HUES48 (cell line): ENCODE measurements around the gene IST1.

Experiments used
- H3K27ac ChIP-seq: one replicate; pipeline ENCODE4 v1.7.0; 2013; ENCODE audit warnings: low read depth, low read length, inconsistent platforms
- H3K27me3 ChIP-seq: 2 replicates; pipeline ENCODE4 v1.6.1; 2013; ENCODE audit warnings: mild to moderate bottlenecking, low read length; ENCODE audit not compliant: control insufficient read depth, insufficient read depth
- H3K36me3 ChIP-seq: 2 replicates; pipeline ENCODE4 v1.6.1; 2013; ENCODE audit warnings: low read length; ENCODE audit not compliant: control insufficient read depth, insufficient read depth
- H3K4me1 ChIP-seq: 2 replicates; pipeline ENCODE4 v1.6.1; 2013; ENCODE audit warnings: mild to moderate bottlenecking, low read length; ENCODE audit not compliant: control insufficient read depth, insufficient read depth
- H3K4me3 ChIP-seq: 2 replicates; pipeline ENCODE4 v1.5.1; 2013; ENCODE audit warnings: mild to moderate bottlenecking, low read depth, low read length
- H3K9ac ChIP-seq: 2 replicates; pipeline ENCODE4 v1.6.1; 2013; ENCODE audit warnings: mild to moderate bottlenecking, low read depth, low read length, moderate library complexity
- H3K9me3 ChIP-seq: 2 replicates; pipeline ENCODE4 v1.6.1; 2013; ENCODE audit warnings: low read length; ENCODE audit not compliant: control insufficient read depth, insufficient read depth

IST1 gene

DNA sequence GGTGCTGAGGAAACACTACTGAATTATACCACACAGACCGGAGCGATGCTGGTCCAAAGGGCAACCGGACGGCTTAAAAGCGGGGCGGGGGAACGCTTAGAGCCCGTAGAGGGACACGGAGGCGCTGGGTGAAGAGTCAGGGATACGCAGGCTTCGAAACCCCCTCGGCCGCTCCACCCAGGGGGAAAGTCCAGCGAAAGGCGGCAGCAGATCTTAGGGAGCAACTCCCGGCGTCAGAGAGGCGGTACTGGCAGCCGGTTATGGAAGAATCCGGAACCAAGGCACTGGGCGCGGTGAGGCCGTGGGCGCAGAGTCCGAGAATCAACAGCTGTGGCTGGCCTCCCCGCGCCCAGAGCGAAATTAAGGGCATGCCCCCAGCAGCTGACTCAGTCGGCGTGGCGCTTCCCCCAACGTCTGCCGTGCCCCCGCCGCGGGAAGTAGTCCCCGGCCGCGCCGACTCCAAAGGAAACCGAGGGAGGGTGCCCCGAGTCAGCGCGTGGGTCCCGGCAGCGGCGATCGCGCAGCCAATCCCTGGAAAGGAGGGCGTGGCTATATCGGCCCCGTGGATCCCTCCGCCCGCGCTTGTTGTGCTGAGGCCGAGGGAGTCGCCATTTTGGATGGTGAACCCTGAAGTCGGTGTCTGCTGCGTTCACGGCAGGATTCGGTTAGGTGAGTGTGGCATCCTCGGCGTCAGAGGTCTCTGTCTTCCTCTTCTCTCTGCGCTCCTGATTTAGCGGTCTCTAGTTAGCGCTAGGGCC is at the start of gene IST1:
TSS of gene IST1 (plus strand) at position 611 of the 758 bp plus-strand sequence. CDS start 20,110 bp downstream, outside the sequence.
- Histone ChIP-seq H3K4me1 (no peaks in the 10 kb centered on the region), H3K9ac (peak within 1 kb of the TSS; percentile 93), H3K9me3 (no peaks in the 10 kb centered on the region), H3K27me3 (no peaks in the 10 kb centered on the region), H3K27ac (peak within 1 kb of the TSS; percentile 95), H3K4me3 (peak within 1 kb of the TSS; percentile 96), H3K36me3 (peaks cover 6% of the 10 kb centered on the region)

DNA sequence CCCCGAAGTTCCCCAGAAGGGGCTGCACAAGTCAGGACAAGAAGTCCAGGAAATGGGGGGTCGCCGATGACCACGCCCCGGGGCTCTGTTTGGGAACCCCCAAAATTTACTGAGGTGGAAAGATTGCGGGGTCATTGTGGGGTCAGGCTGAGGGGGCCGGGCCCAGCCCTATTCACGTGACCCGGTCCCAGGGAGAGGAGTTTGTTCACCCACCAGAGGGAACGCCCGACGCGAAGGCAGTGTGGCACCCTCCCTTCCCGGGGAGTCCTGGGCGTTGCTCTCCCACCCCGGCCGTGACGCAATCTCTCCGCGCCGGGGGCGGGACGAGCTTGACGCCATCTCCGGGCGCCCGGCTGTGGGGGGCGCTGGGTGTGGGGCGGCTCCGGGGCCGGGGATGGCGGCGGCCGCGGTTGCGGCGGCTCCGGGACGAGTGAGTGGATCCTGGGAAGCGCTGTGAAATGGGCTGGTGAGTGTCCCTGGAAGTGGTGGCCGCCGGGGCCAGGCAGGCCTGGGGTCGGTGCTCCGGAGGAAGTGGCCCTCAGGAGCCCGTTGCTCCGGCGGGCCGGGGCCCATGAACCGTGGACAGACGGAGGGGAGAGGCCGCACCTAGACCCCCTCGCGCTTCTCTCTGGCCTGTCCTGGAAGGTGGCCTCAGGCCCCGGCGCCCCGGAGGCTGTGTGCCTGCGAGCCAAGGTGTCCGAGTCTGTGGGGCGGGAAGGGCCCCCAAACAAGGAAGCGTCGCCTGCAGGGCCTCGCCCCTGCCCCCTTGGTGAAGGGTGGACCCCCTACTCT is 49.5 kb upstream of the IST1 start, which contains the start of gene ATXN1L:
TSS of gene ATXN1L (plus strand) at position 338 of the 792 bp plus-strand sequence. CDS start 3,765 bp downstream, outside the sequence.
- Histone ChIP-seq H3K9me3 (no peaks in the 10 kb centered on the region), H3K27ac (peak within 1 kb of the TSS; percentile 73)

DNA sequence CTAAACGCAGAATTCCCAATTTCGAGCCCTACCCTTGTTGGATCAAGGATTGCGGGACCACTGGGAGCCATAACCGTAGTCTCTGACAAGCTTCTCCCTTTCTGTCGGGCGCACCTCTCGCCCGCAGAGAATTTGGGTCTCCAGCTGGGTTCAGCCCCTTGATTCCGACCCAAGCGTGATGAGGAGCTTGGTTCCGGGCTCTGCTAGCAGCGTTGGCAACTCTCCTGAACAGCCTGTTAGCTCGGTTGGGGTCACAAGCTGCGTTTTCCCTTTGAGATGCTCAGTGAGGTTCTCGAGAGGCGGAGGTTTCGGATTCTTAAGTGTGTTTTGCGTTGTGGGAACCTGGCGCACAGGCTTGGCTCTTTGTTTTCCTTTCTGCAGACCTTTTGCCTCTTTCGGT is 48.9 kb upstream of the IST1 start:
- peak overlapping the region; percentile 79 for H3K4me3 ChIP-seq
- peak overlapping the region; percentile 42 for H3K27ac ChIP-seq
- H3K4me1 ChIP-seq, result peaks cover 5% of the 10 kb centered on the region; the same call in 1 of the 2 replicates
- peak overlapping the region; percentile 82 for H3K9ac ChIP-seq
- peaks cover 36% of the 10 kb centered on the region for H3K36me3 ChIP-seq
- H3K27me3 ChIP-seq, result no peaks in the 10 kb centered on the region
- H3K9me3 ChIP-seq, result no peaks in the 10 kb centered on the region

More for the DNA sequence above, 49.5 kb upstream of the IST1 start, which contains the start of gene ATXN1L:
- Histone ChIP-seq H3K9ac (peak within 1 kb of the TSS; percentile 82), H3K27me3 (no peaks in the 10 kb centered on the region), H3K4me3 (peak within 1 kb of the TSS; percentile 79), H3K36me3 (peaks cover 30% of the 10 kb centered on the region), H3K4me1 (peaks cover 5% of the 10 kb centered on the region; the same call in 1 of the 2 replicates)

DNA sequence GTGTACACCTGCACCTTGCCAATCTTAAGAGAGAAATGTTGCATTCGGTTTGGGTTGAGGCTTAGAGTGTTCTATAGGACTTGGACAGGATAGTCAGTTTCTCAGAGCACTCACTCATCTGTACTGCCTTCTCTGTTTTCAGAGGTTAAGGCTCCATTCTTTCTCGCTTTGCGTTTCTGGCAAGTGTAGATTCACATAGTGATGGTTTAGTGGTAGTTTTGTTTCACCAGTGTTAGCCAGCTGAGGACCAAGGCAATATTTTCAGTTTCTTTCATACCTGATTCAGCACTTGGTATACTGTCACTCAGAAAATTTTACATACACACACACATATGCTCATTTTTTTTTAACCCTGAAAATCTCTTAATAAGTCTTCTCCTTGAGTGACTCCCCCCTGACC is 48.2 kb upstream of the IST1 start:
- Histone ChIP-seq H3K4me1 (peaks cover 5% of the 10 kb centered on the region; the same call in 1 of the 2 replicates), H3K4me3 (peak overlapping the region; percentile 79), H3K27ac (no peak overlapping the region), H3K9me3 (no peaks in the 10 kb centered on the region), H3K36me3 (peaks cover 41% of the 10 kb centered on the region), H3K27me3 (no peaks in the 10 kb centered on the region), H3K9ac (0 out of 2 replicates have a peak overlapping the region, but pooled peaks have one; percentile 82)

DNA sequence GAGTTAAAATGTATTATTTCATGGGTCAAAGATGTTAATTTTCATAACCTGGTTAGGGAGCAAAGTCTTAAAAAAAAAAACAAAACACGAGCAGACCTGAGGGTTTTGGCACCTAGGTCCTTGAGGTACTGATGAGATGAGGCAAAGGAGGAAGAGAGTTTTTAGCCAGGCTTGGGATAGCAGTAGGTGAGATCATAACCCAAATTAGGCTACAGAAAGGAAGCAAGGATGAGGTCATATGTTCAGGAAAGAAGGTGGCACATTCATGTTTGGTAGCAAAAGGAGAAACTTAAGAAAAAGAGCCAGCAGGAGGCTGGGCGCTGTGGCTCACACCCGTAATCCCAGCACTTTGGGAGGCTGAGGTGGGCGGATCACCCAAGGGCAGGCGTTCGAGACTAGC is 46.7 kb upstream of the IST1 start:
- H3K9me3 ChIP-seq, result no peaks in the 10 kb centered on the region
- H3K27ac ChIP-seq, result no peak overlapping the region
- peaks cover 5% of the 10 kb centered on the region; the same call in 1 of the 2 replicates for H3K4me1 ChIP-seq
- H3K4me3 ChIP-seq, result no peak overlapping the region
- no peaks in the 10 kb centered on the region for H3K27me3 ChIP-seq
- peaks cover 54% of the 10 kb centered on the region for H3K36me3 ChIP-seq
- H3K9ac ChIP-seq, result no peak overlapping the region

DNA sequence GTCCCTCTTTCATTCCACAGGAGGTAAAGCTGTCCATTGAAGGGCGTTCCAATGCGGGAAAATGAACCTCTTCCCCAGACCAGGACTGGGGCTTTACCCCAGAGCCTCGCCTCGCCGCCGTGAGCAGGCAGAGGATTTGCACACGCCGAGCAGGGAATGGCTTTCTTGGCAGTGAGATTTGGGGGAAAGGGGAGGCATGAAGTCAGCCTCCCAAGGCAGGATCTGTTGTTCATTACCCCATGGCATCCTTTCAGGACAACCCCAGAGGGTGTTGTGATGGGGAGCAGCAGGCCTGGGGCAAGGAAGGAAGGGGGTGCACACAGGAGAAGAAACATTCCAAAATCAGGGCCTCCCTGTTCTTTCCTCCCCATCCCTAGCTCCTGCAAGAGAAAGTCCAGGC is 43.6 kb upstream of the IST1 start:
- H3K4me1 ChIP-seq, result peaks cover 4% of the 10 kb centered on the region; the same call in 1 of the 2 replicates
- peaks cover 62% of the 10 kb centered on the region for H3K36me3 ChIP-seq
- H3K9me3 ChIP-seq, result no peaks in the 10 kb centered on the region
- H3K4me3 ChIP-seq, result no peak overlapping the region
- no peaks in the 10 kb centered on the region for H3K27me3 ChIP-seq
- H3K27ac ChIP-seq, result no peak overlapping the region
- H3K9ac ChIP-seq, result no peak overlapping the region

DNA sequence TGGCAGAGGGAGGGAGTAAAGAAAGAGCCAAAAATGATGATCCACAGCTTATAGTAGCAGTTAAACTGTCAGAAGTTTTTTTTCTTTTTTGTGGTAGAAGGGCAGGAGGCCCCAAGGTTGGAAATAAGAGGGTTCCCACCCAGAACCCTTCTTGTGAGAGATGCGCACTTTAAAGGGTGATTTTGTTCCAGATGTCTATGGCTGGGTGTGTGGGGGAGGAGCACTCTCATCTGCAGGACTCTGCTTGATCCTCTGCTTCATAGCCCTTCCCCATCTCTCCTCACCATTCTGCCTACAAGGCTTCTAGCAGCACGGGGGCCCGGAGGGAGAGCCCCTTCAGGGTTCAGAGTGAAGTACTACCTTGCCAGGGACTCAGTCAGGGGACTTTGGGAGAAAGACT is 43.2 kb upstream of the IST1 start:
- Histone ChIP-seq H3K4me1 (peaks cover under 1% of the 10 kb centered on the region; the same call in 1 of the 2 replicates), H3K9me3 (no peaks in the 10 kb centered on the region), H3K27ac (no peak overlapping the region), H3K9ac (no peak overlapping the region), H3K36me3 (peaks cover 62% of the 10 kb centered on the region), H3K27me3 (no peaks in the 10 kb centered on the region), H3K4me3 (no peak overlapping the region)

DNA sequence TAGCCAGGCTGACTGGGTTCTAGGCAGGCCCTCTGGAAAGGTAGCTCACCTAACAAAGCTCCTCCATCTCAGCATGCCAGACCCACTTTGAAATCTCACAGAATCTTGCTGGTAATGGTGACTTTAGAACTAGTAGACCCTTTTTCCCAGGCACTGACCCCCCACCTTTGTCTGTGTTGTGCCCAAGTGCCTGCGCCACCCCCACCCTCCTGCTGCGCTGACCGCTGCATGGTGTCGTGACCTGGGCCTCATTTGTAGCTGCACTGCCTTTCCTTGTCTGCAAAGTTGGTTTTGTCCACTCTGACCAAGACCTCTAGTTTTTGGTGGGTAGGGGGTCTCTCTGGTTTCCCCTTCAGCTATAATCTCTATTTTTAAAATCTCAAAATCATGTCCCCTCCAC is 42.8 kb upstream of the IST1 start:
- Histone ChIP-seq H3K4me3 (no peak overlapping the region), H3K27ac (no peak overlapping the region), H3K4me1 (no peaks in the 10 kb centered on the region), H3K9ac (no peak overlapping the region), H3K27me3 (no peaks in the 10 kb centered on the region), H3K9me3 (no peaks in the 10 kb centered on the region), H3K36me3 (peaks cover 62% of the 10 kb centered on the region)

DNA sequence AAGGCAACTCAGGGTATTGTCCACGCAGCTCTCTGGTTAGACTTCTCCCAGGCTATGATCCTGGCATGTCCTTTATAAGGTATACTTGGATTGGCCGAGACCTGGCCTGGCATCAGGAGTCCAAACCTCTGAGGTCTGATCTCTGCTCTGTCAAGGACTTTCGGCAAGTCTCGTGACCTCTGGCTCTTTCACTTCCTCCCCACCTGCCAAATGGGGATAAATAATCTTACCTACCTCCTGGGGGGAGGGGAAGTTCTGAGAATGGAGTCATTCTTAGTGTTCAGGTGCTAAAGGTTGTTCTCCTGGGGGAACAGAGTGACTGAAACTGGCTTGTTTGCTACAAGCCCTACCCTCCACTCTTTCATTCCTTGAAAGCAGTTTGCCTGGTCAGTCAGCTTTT is 41.9 kb upstream of the IST1 start:
- Histone ChIP-seq H3K9me3 (no peaks in the 10 kb centered on the region), H3K4me3 (no peak overlapping the region), H3K4me1 (no peaks in the 10 kb centered on the region), H3K9ac (no peak overlapping the region), H3K27ac (no peak overlapping the region), H3K27me3 (no peaks in the 10 kb centered on the region), H3K36me3 (peaks cover 54% of the 10 kb centered on the region)

DNA sequence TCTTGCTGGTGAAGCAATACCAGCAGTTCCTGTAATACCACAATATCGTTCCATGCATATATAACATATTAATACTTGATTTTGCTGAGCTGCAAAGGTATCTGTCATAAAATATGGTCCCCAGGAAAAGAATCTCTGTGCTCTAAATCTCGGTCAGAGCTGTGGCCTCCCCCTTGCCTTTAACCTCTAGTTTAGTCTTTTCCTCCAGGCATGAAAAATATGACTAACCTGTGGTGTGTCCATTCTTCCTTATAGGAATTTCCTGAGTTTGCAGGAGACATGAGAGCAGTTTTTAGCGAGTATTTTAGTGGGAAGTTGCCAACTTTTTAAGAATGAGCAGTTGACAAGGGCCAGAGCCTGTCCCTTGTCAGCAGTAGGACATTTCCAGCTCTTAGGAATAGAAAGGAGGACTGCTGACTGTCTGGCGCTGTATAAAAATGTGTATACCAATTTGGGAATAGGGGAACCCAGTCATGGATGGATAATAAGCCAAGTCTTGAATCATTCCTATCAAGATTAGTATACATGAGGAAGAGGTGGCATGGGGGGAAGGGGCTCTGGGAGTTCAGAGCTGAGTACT is 40.9 kb upstream of the IST1 start:
- H3K27ac ChIP-seq, result no peak overlapping the region
- H3K9ac ChIP-seq, result no peak overlapping the region
- peaks cover 53% of the 10 kb centered on the region for H3K36me3 ChIP-seq
- H3K27me3 ChIP-seq, result no peaks in the 10 kb centered on the region
- no peaks in the 10 kb centered on the region for H3K4me1 ChIP-seq
- no peaks in the 10 kb centered on the region for H3K9me3 ChIP-seq
- H3K4me3 ChIP-seq, result no peak overlapping the region
